Forelimb muscle (tissue), 1 donor: ENCODE data around the gene ST6GAL2. TPM values are rescaled to one million over a fixed set of nuclear protein-coding genes. Genes with fewer than 3 reads are reported as not detected.

Experiments
- DNase-seq: peaks from one replicate; pipeline ENCODE4 v3.0.0-alpha.2; 2013; ENCODE audit warnings: low read depth
- polyA plus RNA-seq: library from polyadenylated mRNA; unstranded; fragments of 120-200 nt; gene quantifications from one replicate; pipeline ENCODE4 v1.2.1, GENCODE V29; 2013; ENCODE audit not compliant: insufficient read length

ST6GAL2 gene
- polyA plus RNA-seq, 1 donor: 2.5 TPM

DNA sequence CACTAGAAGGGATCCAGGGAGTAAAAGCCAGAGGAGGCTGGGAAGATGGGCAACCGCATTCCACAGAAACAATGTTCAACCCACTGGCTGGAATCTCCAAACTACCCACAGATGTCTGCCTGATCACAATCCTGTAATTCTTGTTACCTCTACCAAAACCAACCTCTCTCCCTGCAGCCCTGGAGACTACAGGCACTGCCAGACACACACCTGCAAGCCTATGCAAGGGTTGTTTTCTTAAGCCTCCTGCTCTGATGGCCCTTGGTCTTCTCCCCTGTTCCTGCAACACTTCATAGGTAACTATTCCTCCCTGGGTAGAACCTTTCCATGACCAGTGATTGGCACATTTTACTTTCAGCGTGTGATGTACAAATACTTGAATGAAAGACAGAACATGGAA lies 21.9 kb downstream of the ST6GAL2 start:
- no peak for DNase-seq

GRCh38 chr2:106863387-106863786 lies 22.6 kb downstream of the ST6GAL2 start:
- no peak for DNase-seq

DNA sequence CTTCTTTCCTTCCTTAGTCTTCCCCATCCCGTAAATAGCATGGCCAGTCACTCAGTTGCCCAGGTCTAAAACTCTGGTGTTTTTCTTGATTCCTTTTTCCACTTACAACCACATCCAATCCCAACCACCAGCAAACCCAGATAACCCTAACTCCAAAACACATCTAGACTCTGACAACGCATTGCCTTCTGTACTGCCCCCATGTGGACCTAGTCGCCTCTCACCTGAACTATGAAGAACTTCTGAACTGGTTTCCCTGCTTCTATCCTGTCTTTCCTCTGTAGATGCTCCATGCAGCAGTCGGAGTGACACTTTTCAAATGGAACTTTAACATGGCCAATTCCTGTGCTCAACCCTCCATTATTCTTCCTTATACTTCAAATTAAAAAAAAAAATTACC lies 26.5 kb downstream of the ST6GAL2 start:
- DNase-seq: no peak

DNA sequence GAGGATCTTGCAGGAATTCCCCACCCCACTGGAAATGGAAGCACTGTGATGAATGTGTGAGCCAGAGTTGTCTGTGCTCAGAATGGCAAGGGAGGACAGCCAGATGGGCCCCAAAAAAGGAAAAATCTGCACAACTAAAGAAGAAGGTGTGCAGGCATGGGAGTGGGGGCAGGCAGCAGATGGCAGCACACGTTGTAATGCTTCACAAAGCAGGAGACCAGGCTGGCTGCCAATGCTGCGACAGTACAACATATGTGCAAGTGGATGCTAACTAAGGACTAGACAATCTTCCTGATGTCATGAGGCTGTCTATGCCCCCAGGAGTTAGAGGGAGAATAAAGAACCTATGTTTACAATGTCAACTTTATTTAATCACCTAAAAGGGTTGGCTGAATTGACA lies 27.2 kb downstream of the ST6GAL2 start:
- DNase-seq: no peak

DNA sequence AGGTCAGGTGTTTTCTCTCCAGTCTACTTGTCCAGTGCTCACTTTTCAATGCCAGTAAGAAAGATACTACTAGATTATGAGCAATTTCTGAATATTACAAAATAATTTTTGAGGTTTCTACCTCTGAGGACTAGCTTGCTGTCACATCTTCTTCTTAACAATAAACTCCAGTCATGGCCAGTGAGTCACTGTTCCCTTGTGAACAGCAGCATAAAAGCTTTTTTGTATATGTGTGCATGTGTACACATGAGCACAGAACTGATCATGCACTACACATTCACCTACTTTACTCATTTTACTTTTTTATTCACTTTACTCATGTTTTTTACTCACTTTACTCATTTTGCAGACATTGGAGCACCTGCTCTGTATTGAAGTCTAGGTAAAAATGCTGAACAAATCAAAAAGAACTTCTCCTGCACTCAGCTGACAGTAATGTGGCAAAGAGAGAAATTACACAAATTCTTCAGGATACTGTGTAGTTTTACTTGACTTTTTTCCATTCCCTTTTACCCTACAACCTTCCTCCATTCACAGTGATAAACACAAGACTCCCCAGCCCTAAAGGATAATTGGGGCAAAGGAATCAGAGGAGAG lies 28.0 kb downstream of the ST6GAL2 start:
- no peak for DNase-seq

DNA sequence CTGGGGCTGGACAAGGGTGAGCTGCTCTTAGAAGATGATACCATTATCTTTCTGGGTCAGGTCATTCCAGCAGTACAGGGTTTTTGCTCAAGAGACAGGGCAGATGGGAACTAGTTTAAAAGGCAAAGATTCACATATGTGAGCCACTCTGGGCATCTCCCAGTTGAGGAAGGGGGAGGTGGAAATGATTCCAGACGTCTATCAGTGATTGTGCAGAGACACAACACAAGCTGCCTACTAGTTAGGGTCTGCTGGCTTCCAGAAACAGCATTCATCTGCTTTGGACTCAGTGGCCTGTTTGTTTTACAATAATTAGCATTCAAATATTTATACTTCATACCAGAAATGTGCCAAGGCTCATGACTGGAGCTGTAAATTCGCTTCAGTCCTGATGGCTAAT lies 32.3 kb downstream of the ST6GAL2 start:
- DNase-seq: no peak

GRCh38 chr2:106851881-106852501 lies 34.0 kb downstream of the ST6GAL2 start:
- no peak for DNase-seq

DNA sequence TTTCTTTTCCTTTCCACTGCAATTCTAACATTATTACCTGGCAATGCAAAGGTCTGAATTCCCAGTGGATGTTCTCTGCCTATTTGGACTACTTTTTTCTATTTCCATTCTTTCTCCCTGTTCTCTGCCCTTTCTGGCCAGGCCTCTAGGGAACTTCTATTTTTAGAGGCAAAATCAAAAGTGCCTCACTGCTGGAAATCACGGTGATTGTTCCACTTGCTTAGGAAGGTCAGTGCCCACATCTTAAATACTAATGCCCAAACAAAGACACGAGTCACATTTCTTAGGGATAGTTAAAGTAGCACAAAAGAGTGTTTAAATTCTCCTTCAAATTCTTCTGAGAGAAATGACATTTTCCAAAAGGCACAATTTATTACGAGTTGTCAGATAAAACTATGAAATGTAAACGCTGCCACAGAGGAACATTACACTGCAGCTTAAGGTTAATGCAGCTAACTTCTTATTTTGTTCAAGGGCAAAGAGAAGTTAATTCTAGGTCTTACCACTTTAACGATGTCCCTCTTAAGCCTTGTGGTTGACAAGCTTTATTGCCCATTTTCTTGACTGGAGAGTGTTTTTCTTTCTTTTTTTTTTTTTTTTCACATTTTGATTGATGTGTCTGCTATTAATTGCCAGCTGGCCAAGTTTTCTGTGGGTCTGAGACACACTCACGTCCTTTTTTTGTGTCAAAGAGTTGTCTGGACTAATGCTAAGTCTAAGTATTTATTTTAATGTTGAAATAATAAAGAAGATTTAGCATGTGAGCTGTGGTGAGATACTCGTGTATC lies 34.7 kb downstream of the ST6GAL2 start:
- DNase-seq: no peak

DNA sequence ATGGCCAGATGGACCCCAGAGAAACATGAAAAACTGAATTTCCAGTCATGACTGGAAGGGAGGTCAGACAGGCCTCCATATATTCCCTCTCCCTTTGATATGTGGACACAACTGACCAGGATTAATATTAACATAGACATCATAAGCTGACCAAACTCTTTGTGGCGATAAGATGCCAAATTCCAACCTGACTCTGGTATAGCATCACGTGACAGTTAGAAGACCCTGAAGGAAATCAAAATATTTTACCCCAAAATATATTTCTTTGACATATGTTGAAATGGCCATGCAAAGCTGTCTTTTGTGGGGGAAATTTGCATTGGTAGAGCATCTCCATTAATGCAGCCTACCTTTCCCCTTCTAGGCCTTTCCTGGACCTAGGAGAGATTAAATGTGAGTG lies 36.7 kb downstream of the ST6GAL2 start:
- DNase-seq: no peak

DNA sequence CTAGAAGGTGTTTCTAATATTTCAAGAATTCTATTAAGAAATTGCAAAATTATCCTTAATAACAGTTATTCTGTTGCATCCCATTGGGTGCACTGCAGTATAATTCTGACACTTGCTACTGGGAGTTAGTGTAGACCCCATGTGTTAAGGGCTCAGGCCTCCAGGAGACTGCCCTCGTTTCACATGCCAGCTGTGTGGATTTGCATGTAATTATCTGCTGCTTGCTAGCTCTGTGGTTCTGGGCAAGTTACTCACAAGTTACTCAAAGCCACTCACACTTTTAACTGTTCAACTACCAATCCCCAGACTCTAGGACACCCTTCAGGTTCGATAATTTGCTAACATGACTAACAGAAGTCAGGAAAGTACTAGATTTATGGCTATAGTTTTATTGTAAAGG lies 38.6 kb downstream of the ST6GAL2 start:
- no peak for DNase-seq

GRCh38 chr2:106845716-106846115 lies 40.3 kb downstream of the ST6GAL2 start:
- no peak for DNase-seq

DNA sequence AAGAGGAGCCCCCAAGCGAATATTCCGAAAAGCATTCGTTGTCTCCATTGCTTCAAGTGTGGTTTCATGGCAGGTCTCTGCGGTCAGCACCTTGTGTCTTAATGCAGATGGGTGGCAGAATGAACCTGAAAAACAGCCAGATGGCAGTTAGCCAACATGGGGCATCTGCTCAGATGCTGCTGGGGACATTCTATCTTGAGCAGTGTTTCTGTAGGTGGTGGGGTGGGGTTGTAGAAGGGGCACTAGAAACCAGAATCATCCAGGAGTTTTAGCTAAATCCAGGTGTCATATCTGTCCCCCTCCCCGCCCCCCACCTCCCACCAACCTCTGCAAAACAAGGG lies 42.1 kb downstream of the ST6GAL2 start:
- DNase-seq: no peak

DNA sequence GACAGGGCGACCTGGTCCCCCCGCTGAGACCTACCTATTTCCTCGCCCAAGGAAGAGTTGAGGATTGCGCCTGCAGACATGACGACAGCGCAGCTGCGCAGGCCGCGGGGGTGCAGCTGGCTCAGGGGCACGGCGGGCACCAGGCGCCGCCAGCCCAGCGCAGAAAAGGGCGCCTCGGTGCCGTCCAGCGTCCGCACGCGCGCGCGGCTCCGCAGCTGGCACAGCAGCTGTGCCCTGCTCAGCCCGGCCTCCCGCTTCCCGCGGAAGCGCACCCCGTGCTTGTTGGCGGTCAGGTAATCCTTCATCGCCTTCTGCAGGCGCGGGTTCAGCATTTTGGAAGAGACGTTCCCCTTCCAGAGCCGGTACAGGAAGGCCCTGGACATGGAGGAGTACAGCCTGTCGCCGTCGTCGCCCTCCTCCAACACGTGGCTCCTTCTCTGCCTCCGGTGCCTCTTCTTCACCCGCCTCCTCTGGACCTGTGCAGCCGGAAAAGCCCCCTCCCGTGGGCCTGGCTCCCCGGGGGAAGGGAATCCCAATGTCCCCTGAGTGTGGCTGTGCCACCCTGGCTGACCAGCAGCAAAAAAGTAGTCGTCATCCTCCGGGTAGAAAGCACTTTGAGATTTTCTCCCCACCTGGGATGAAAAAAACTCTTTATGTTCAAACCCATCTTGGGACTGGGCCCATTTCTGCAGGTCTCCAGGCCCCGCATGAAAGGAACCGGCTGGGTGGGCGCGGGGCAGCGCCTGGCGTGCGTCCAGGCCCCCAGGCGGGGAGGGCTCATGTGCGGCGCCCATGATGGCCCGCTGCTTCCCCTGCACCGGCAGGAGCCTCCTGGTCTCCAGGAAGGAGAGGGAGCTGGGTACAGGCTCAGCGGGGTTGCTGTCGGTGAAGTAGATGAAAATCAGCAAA lies 42.7 kb downstream of the ST6GAL2 start:
- no peak for DNase-seq

- no peak for DNase-seq
Observed at GRCh38 chr2:106841886-106842645, 43.9 kb downstream of the ST6GAL2 start.

GRCh38 chr2:106840818-106841217 lies 45.1 kb downstream of the ST6GAL2 start:
- peak; percentile 8 for DNase-seq

DNA sequence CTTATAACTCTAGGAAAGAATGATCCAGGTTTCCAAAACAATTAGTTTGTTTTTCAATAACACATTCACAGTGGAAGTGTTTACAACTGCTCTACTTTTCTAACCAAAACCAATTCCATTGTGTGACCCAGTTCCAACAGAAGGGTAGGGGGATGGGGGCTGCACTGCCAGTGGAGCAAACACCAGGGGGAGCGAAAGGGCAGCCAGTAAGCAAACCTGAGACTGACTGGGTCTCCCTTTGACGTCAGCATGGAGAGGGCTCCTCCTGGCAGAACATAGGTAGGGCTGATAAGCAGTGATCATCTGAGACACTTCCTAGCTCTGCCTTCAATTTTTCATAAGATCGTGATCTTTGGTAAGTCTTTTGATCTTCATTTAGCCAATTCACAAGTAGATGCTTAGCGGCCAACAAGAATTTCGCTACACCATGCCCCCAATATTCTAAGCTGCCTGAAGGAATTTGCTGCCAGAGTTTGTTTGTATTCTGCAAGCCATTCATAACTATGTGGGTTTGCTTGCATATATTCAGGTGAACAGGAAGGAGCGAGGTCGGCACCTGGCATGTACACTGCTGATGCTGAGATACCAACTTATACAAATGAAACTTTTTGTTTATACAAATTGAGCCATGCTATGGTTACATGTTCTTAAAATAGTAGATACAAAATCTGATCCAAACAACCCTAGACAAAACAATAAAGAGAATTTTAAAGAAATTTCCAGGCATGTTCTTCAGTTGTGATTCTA lies 45.9 kb downstream of the ST6GAL2 start:
- no peak for DNase-seq

DNA sequence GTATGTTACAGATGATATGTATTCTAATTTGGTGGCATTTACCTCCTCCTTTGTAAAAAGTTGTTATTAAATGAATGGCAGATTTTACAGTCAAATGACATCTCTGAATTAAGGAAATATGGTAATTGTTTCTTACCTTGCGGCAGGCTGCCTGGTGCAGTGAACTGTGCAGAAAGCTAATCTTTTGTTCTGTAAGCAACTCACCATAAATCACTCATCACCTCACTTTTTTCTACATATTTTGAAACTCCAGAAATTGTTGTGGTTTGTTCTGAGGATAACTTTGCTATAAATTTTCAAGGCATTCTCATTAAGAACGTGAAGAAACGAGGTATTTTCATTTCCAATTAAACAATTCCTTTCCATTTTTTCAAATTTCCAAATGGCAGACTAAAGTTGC lies 52.7 kb downstream of the ST6GAL2 start:
- no peak for DNase-seq

- DNase-seq: no peak
Observed at GRCh38 chr2:106831816-106832569, 54.0 kb downstream of the ST6GAL2 start.

DNA sequence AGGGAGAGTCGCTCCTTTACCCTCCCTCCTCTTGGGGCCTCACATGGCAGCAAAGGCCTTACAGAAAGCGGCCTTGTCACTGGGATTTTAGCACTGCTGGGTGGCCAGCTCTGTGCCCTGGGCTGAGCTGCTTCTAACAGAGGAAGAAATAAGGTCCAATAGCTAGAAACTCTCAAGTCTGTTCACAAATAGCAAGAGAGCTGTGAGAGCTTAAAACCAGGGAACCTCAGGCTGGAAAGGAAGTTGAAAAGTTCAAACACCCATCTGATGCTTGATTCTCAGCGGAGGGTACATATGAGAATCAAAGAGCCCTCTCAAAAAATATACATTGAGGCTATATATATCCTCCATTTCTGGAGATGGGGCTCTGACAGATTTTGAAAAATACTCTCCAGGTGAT lies 54.7 kb downstream of the ST6GAL2 start:
- DNase-seq: no peak

- no peak for DNase-seq
Observed at GRCh38 chr2:106830191-106830590, 55.8 kb downstream of the ST6GAL2 start.
